PFSK-1 (cell line): Measurements from ENCODE around the gene DDHD1.

ENCODE experiments used
- POLR2AphosphoS5 ChIP-seq: IDR thresholded peaks from 2 replicates; pipeline ENCODE4 v1.6.1; 2012; ENCODE audit warnings: low read depth, mild to moderate bottlenecking, control low read depth, low read length, moderate library complexity
- REST ChIP-seq, 2 experiments: IDR thresholded peaks; 2 replicates each; pipeline versions ENCODE4 v1.6.1 to v1.8.0; 2011 to 2012; ENCODE audit warnings: low read depth in 2 of 2, low read length in 2 of 2, control low read depth in 1 of 2, inconsistent platforms in 1 of 2, mild to moderate bottlenecking in 1 of 2, moderate library complexity in 1 of 2; ENCODE audit not compliant: insufficient read depth in 1 of 2

GRCh38 chr14:53186532-53186931 lies 33.4 kb upstream of the DDHD1 start:
- TF ChIP-seq POLR2AphosphoS5 (no peak), REST (IDR thresholded peaks at IDR 0.05; ENCODE audit: insufficient read depth in 1 of 2, low read depth in 2 of 2, low read length in 2 of 2) (no peak)
